ENCODE results near the gene ISYNA1. TPM values are rescaled to one million over a fixed set of nuclear protein-coding genes. Genes with fewer than 3 reads are reported as not detected.

ISYNA1 gene
- total and polyA plus RNA-seq, 7 donors: 6.3 to 17.0 (median 9.8) TPM

GRCh38 chr19:18419699-18420460 is 18.1 kb downstream of the ISYNA1 start:
- Histone ChIP-seq H3K27ac (peak overlapping the region; percentile 86), H3K4me1 (peaks cover 44% of the 10 kb centered on the region), H3K27me3 (ENCODE audit: insufficient read depth in 3 of 3, low read length in 2 of 3) (peaks cover 0 to 5% (median 0%) of the 10 kb centered on the region in 3 donors), H3K36me3 (ENCODE audit: insufficient read depth in 1 of 2, low read depth in 1 of 2) (no peaks in the 10 kb centered on the region), H3K4me3 (peak overlapping the region; percentile 84), H3K9me3 (no peaks in the 10 kb centered on the region)
- peak; percentile 51 to 66 for DNase-seq
- no peak for ATAC-seq
- TF ChIP-seq, protein P1, sequence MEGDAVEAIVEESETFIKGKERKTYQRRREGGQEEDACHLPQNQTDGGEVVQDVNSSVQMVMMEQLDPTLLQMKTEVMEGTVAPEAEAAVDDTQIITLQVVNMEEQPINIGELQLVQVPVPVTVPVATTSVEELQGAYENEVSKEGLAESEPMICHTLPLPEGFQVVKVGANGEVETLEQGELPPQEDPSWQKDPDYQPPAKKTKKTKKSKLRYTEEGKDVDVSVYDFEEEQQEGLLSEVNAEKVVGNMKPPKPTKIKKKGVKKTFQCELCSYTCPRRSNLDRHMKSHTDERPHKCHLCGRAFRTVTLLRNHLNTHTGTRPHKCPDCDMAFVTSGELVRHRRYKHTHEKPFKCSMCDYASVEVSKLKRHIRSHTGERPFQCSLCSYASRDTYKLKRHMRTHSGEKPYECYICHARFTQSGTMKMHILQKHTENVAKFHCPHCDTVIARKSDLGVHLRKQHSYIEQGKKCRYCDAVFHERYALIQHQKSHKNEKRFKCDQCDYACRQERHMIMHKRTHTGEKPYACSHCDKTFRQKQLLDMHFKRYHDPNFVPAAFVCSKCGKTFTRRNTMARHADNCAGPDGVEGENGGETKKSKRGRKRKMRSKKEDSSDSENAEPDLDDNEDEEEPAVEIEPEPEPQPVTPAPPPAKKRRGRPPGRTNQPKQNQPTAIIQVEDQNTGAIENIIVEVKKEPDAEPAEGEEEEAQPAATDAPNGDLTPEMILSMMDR (IDR thresholded peaks at IDR 0.05): no peak
- WGBS, 3 donors: 3 to 8% (median 5%) methylated on average over 76 to 97 of the region's 97 CpGs
- intact Hi-C loops (cut with DNase I): loop anchor here in 1 of 2 donors (10.0 kb wide), 2 partner anchors 165 to 195 kb away; partner anchors contain the start of gene PDE4C

GRCh38 chr19:18419195-18419698 is 18.7 kb downstream of the ISYNA1 start, which contains the start of gene SSBP4:
TSS of gene SSBP4 (plus strand) at chr19:18419398. CDS start at chr19:18419649, 251 bp downstream.
- peaks cover 43% of the 10 kb centered on the region for H3K4me1 ChIP-seq
- DNase-seq (peak; percentile 80 to 89), ATAC-seq (peak; percentile 43 to 69 (median 61))
- peaks cover 0 to 5% (median 0%) of the 10 kb centered on the region in 3 donors for H3K27me3 ChIP-seq (ENCODE audit: insufficient read depth in 3 of 3, low read length in 2 of 3)
- H3K27ac ChIP-seq: peak within 1 kb of the TSS; percentile 86
- intact Hi-C loops (cut with DNase I): loop anchor here in 1 of 2 donors (10.0 kb wide), 2 partner anchors 164 to 194 kb away; partner anchors contain the start of gene PDE4C
- TF ChIP-seq, protein P1 (IDR thresholded peaks at IDR 0.05): peak; percentile 47
- H3K36me3 ChIP-seq (ENCODE audit: insufficient read depth in 1 of 2, low read depth in 1 of 2): no peaks in the 10 kb centered on the region
- WGBS, 3 donors: 0 to 1% (median 1%) methylated on average over 28 to 80 of the region's 80 CpGs
- H3K9me3 ChIP-seq: no peaks in the 10 kb centered on the region
- H3K4me3 ChIP-seq: peak within 1 kb of the TSS; percentile 84

GRCh38 chr19:18418483-18419194 is 19.3 kb downstream of the ISYNA1 start:
- DNase-seq (peak; percentile 56 to 75), ATAC-seq (peak; percentile 3 to 21 (median 6))
- H3K4me3 ChIP-seq: peak overlapping the region; percentile 84
- TF ChIP-seq, protein P1 (IDR thresholded peaks at IDR 0.05): no peak
- H3K9me3 ChIP-seq: no peaks in the 10 kb centered on the region
- H3K27me3 ChIP-seq (ENCODE audit: insufficient read depth in 3 of 3, low read length in 2 of 3): peaks cover 0 to 5% (median 0%) of the 10 kb centered on the region in 3 donors
- H3K4me1 ChIP-seq: peaks cover 37% of the 10 kb centered on the region
- intact Hi-C loops (cut with DNase I): loop anchor here in 1 of 2 donors (10.0 kb wide), 2 partner anchors 164 to 194 kb away; partner anchors contain the start of gene PDE4C
- H3K27ac ChIP-seq: peak overlapping the region; percentile 86
- 14 to 21% (median 17%) methylated on average over 39 of the region's 39 CpGs for WGBS, 3 donors
- no peaks in the 10 kb centered on the region for H3K36me3 ChIP-seq (ENCODE audit: insufficient read depth in 1 of 2, low read depth in 1 of 2)

DNA sequence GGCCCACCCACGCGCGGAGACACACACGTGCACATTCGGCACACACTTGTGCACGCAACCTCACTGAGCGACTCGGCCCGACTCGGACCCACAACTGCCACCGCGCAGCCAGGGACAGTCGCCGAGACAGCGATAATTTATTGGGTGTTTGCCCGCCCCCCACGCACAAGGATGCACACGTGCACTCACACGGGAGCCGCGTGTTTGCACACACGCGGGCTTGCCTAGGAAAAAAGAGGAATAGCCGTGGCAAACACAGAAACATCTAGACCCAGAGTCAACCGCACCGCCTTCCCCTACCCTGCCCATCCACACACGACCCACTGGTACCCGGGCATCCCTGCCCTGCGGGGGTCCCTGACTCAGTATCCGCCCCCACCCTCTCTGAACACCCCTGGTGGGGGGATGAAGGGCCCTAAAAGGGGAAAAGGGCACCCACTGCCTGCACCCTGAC is 19.9 kb downstream of the ISYNA1 start:
- TF ChIP-seq, protein P1 (IDR thresholded peaks at IDR 0.05): no peak
- Histone ChIP-seq H3K36me3 (ENCODE audit: insufficient read depth in 1 of 2, low read depth in 1 of 2) (no peaks in the 10 kb centered on the region), H3K27ac (peak overlapping the region; percentile 86), H3K4me3 (peak overlapping the region; percentile 53), H3K9me3 (no peaks in the 10 kb centered on the region), H3K4me1 (peaks cover 31% of the 10 kb centered on the region), H3K27me3 (ENCODE audit: insufficient read depth in 3 of 3, low read length in 2 of 3) (peaks cover 0 to 5% (median 0%) of the 10 kb centered on the region in 3 donors)
- DNase-seq (peak; percentile 60 to 75), ATAC-seq (peak in 1 of 4 donors; percentile 0)
- WGBS, 3 donors: 12 to 20% (median 18%) methylated on average over 27 to 30 of the region's 30 CpGs
- intact Hi-C loops (cut with DNase I): loop anchor here in 1 of 2 donors (10.0 kb wide), 2 partner anchors 163 to 193 kb away; partner anchors contain the start of gene PDE4C
